ENCODE data around the gene GRIK2. TPM values are rescaled to one million over a fixed set of nuclear protein-coding genes. Genes with fewer than 3 reads are reported as not detected.

The GRIK2 gene
- polyA plus RNA-seq, 1 of the 3 experiments (the other 2 are of a cell fraction) = 0.30 TPM

GRCh38 chr6:101395345-101395744, 1.8 kb downstream of the GRIK2 start:
- no peak overlapping the region for H3K9ac ChIP-seq
- no peaks in the 10 kb centered on the region for H3K36me3 ChIP-seq (replicated peaks in 1 of 2; ENCODE audit: control insufficient read depth in 1 of 2, insufficient read depth in 2 of 2, low read length in 1 of 2)
- DNase-seq = no peak
- TF ChIP-seq FOXM1 (IDR thresholded peaks at IDR 0.05; ENCODE audit: low read depth) (no peak), RFX5 (IDR thresholded peaks at IDR 0.05; ENCODE audit: low read length) (no peak), RAD21 (IDR thresholded peaks at IDR 0.05; ENCODE audit: low read length) (peak; percentile 56), CTCF (IDR thresholded peaks at IDR 0.05) (peak; percentile 40), SMC3 (IDR thresholded peaks at IDR 0.05; ENCODE audit: low read depth, low read length) (peak; percentile 43; the same call in 1 of the 2 replicates)
- ChIA-PET CTCF (interaction anchor here (0.6 to 5.5 kb wide), 18 partner anchors 10 to 1880 kb away, joined by 3 to 40 read pairs (median 4); no protein-coding TSS in a partner anchor), POLR2A (no interaction called here)
- H2AFZ ChIP-seq (ENCODE audit: low read depth) = no peak overlapping the region
- H3K4me3 ChIP-seq (ENCODE audit: low read depth in 2 of 2, low read length in 1 of 2) = no peak overlapping the region; a peak in 1 of 4 replicates
- H3F3A ChIP-seq (replicated peaks; ENCODE audit: insufficient read depth) = no peaks in the 10 kb centered on the region
- no peaks in the 10 kb centered on the region for H3K9me3 ChIP-seq
- H3K27ac ChIP-seq (ENCODE audit: low read depth in 2 of 2, low read length in 1 of 2) = no peak overlapping the region
- peaks cover 45% of the 10 kb centered on the region for H3K27me3 ChIP-seq (ENCODE audit: insufficient read depth)
- no peaks in the 10 kb centered on the region for H3K79me2 ChIP-seq (ENCODE audit: insufficient read depth)
- no peaks in the 10 kb centered on the region for H3K9me2 ChIP-seq
- peaks cover 0 to 15% of the 10 kb centered on the region in 2 experiments; a peak in 2 of 4 replicates for H3K4me1 ChIP-seq (ENCODE audit: control insufficient read depth in 1 of 2, insufficient read depth in 2 of 2, low read depth in 1 of 2, low read length in 1 of 2)
- no peak overlapping the region for H3K4me2 ChIP-seq
- no peaks in the 10 kb centered on the region for H4K20me1 ChIP-seq (ENCODE audit: insufficient read depth)

- POLR2A ChIA-PET = no interaction called here
- Histone ChIP-seq H3K27ac (ENCODE audit: low read depth in 2 of 2, low read length in 1 of 2) (no peak overlapping the region), H3F3A (replicated peaks; ENCODE audit: insufficient read depth) (no peaks in the 10 kb centered on the region), H3K9me2 (no peaks in the 10 kb centered on the region), H3K27me3 (ENCODE audit: insufficient read depth) (peaks cover 57% of the 10 kb centered on the region), H3K36me3 (replicated peaks in 1 of 2; ENCODE audit: control insufficient read depth in 1 of 2, insufficient read depth in 2 of 2, low read length in 1 of 2) (no peaks in the 10 kb centered on the region), H2AFZ (ENCODE audit: low read depth) (no peak overlapping the region), H3K79me2 (ENCODE audit: insufficient read depth) (no peaks in the 10 kb centered on the region), H3K9me3 (no peaks in the 10 kb centered on the region), H3K9ac (no peak overlapping the region), H3K4me2 (no peak overlapping the region), H3K4me3 (ENCODE audit: low read depth in 2 of 2, low read length in 1 of 2) (no peak overlapping the region), H3K4me1 (ENCODE audit: control insufficient read depth in 1 of 2, insufficient read depth in 2 of 2, low read depth in 1 of 2, low read length in 1 of 2) (peaks cover 0 to 21% of the 10 kb centered on the region in 2 experiments; a peak in 2 of 4 replicates), H4K20me1 (ENCODE audit: insufficient read depth) (no peaks in the 10 kb centered on the region)
- DNase-seq = no peak
- 67% methylated on average over 3 of the region's 3 CpGs for WGBS (ENCODE audit: low lambda C conversion rate)
- CTCF ChIA-PET = interaction anchor here (0.6 to 0.7 kb wide), 3 partner anchors 169 to 1860 kb away, joined by 3 read pairs; no protein-coding TSS in a partner anchor
- no peak for TF ChIP-seq RXRA (IDR thresholded peaks at IDR 0.05; ENCODE audit: borderline replicate concordance, low read depth)
- TF ChIP-seq FOXJ3 (CRISPR knock-in tag; IDR thresholded peaks at IDR 0.05) = no peak
- TF ChIP-seq REST (IDR thresholded peaks at IDR 0.05; ENCODE audit: low read depth, low read length) = peak; percentile 98
These were observed 3.2 kb downstream of the GRIK2 start for GRCh38 chr6:101396548-101397173.
